Astrocyte (in vitro differentiated cells and primary cell): ENCODE data around the gene TRAK2.

Experiments
- CTCF ChIP-seq: IDR thresholded peaks from 2 replicates; pipeline ENCODE4 v1.5.1; 2011; ENCODE audit warnings: low read depth, mild to moderate bottlenecking, inconsistent platforms, low read length, moderate library complexity; ENCODE audit not compliant: insufficient read depth
- EZH2 ChIP-seq: IDR thresholded peaks from 2 replicates; pipeline ENCODE4 v1.6.1; 2012; ENCODE audit warnings: mild to moderate bottlenecking, low read length, inconsistent platforms; ENCODE audit not compliant: insufficient read depth

DNA sequence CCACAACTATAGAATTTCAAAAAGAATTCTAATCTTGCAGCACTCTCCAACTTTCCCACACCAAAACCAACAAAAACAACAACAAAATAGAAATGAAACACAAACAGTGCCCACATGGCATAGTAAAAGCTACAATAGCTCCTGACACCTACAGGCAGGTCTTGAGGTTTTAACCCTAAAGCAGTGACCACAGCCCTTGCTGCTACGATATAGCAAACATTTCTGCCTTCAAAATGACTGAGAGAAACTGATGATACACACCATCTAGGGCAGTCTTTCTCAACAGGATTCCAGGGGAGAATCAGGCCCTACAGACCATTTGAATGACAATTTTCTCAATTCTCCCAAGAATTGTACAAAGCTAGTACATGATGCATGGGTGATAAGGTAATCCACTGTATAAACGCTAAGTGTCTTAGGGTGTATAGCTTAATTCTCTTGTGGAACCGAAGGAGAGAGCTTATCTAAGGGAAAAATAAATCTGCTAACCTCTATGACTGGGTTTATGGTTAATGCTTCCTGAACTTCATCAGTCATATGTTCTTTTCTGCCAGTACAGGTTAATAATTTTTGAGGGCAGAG lies 46.5 kb downstream of the TRAK2 start:
- TF ChIP-seq CTCF: no peak
- no peak for TF ChIP-seq EZH2
